Stimulated activated CD8-positive, alpha-beta memory T cell treated with anti-CD3 and anti-CD28 coated beads, Interleukin-7, amount 100 ng/mL, for 4 hours (primary cell): ENCODE measurements around the gene TENM3.
"Not testable (repeated sequence)": the region's sequence is repeated elsewhere in the genome, so short reads cannot be mapped to it uniquely, and the experiment has no call there.

Experiments used
- DNase-seq, 2 donors: peaks; one replicate each; pipeline ENCODE4 v3.0.0-alpha.2; 2020; ENCODE audit warnings: low read depth in 2 of 2

Gene TENM3

DNA sequence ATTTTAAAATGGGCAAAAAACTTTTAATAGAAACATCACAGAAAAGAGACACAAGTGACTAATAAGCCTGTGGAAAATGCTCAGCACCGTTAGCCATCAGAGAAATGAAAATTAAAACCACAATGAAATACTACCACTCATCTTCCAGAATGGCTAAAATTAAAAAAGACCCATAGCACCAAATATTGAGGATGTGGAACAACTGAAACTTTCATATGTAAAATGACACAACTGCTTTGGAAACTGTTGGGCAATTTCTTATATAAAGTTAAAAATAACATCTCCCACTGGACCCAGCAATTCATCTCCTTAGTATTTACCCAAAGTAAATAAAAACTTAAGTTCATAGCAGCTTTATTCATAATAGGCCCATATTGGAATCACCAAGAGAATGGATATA lies 94.2 kb downstream of the TENM3 start:
- no peak for DNase-seq

DNA sequence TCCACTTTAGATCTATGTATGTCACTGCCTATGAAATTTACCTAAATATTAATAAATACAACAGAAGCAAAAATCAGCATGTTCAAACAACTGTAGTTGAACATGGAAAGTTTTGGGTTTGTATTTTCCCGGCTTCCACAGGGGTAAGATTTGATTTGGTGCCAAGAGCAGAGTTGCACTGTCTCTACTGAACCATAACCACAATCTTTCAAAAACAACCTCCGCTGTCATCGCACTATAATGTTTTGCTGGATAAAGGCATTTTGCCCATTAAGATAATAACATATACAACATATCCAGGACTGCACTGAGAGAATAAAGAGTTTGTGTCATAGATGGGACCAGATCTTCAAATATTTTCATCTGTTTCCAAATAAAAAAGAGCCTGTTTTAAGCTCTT lies 94.9 kb downstream of the TENM3 start:
- no peak for DNase-seq

DNA sequence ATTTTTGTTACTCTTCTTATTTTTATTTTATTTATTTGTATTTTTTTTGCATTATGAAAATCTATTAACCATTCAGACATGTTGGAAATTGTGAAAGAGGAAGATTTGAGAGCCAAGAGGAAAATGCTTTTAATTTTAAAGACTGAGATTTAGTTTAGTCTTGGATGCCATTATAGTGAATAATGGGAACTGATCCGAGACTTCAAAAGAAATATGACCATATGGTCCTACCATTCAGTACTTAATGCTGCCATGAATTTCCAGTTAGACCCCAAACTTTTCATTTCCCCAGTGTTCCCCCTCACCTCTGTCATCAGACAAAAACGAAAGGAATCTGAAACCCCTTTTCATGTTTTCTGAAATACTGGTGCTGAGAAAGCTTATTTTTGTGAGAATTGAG lies 95.5 kb downstream of the TENM3 start:
- no peak for DNase-seq

DNA sequence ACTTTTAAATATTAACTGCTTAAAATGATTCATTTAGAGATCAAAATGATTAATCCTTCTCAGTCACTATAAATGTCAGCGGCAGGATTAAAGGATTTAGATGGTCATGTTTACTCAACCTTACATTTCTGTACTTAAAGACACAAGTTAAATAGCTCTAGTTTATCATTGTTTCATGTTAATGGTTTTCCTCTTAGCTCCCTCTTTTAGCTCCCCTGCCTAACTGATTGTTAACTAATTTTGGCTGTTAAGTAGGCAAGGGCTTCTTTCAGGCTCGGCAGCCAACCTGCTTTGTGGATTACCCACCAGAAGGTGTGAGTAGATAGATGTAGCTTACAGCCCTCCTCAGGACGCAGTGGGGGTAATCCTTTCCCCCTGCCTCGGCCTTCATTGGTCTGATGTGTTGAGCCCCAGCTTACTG lies 96.0 kb downstream of the TENM3 start:
- no peak for DNase-seq

DNA sequence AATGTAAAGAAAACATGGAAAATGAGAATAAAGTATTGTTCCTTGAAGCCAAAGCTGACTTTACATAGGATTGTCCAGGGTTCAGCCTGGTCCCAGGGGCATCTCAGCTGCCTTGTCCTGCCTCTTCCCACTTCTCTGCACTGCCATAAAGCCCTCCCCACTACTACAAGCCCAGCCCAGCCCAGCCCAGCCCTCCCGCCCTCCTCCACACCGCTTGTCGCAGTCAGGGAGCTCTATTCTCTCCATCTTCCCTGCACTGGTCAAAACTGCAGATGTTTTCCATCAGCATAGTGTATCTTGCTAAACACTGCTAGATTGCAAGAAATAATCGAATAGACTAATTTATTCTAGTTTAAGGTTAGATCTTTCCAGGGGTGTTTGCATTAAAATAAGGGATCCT lies 100.3 kb downstream of the TENM3 start:
- no peak for DNase-seq

DNA sequence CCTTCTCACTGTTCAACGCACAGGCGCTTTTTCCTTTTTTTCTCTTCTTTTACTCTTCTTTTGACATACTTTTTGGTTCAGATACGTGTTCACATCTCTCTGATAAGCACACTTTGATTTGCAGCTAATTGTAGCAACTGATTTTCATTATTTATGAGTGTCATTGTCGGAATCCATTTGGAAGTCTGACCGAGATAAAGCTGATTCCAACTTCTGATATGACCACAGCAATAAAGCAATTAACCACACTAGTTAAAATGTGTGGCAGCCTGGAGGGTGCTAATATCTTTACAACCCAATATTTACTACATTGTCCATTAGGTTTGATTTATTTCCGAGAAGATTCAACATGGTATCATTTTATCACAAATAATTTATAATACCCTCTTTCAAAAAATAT lies 101.8 kb downstream of the TENM3 start:
- DNase-seq = no peak

DNA sequence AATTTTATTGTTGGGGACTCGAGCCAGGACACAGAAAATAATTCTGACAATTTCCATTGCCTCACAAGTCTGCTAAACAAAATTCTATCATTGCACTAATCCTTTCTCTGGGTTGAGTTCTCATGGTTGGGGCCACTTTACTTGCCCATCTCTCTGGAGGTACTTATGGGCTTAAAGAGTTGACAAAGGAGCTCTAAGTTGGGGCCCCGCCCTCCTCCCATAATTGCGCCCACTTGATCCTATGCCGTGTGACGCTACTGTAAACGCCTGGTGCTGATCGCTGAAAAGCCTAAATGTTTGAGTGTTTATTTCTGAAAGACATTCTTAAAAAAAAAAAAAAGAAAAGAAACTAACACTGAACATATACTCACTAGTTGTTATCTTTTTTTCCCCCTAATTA lies 103.0 kb downstream of the TENM3 start:
- DNase-seq = no peak

DNA sequence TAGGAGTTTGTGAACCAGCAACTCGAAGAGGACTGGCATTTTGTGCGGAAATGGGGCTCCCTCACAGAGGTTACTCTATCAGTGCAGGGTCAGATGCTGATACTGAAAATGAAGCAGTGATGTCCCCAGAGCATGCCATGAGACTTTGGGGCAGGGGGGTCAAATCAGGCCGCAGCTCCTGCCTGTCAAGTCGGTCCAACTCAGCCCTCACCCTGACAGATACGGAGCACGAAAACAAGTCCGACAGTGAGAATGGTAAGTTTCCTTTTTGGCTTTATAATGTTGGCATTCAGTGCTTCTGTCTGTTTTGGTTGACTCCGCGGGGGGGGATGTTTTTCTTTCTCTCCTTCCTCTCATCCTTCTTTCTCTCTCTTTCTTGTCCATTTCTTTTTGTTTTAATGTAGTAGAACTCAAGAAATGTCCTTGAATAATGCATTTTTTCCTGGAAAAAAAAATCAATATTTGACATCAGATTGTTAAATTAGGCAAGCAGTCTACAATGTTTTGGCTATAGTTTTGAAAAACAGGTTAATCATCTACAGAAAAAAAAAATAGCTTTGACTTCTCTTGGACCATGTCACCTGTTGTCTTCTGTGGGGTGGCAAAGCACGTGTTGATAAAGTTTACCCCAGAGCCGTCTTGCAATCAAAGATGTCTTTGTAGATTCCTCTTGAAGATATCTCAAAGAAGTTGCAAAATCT lies 103.6 kb downstream of the TENM3 start:
- no peak for DNase-seq

DNA sequence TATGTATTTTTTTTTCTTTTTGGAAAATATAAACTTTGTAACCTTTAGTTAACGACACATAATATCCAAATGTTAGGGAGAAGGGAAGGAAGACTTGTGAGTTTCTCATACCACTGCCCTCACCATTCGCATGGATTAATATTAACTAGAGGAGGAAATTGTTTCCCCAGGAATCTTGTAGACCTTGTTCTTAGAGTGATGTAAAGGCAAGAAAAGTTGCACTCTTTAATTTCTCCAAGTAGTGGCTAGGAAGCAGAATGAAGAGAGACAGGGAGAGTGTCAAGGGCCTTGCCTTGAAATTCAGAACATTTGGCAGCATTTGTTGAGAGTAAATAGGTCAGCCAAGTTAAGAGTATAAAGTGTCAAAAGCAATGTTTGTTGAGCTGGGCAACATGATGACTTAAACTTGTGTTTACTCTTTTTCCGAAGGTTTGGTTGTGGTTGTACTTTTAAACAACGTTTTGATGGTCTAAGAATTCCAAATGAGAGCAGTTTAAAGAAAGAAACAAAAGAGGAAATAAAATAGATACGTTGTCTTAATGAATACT lies 105.7 kb downstream of the TENM3 start:
- DNase-seq = no peak

DNA sequence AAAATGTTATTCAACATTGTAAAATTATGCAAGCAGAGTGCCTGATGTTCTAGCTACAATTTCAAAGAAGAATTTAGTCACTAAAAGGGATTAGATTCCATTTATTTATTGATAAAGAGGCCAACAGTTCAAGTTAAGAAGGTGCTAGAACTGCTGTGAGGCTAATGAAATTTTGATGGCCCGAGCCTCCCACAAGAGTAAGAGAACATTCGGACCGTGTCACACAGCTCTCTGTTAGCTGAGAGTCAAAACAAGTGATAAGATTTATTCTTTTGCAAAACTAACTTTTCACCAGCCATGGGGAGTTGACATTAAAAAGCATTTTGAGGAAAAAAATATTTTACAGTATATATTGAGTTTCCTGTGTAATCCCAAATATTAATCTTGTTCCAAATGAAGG lies 106.8 kb downstream of the TENM3 start:
- no peak for DNase-seq

DNA sequence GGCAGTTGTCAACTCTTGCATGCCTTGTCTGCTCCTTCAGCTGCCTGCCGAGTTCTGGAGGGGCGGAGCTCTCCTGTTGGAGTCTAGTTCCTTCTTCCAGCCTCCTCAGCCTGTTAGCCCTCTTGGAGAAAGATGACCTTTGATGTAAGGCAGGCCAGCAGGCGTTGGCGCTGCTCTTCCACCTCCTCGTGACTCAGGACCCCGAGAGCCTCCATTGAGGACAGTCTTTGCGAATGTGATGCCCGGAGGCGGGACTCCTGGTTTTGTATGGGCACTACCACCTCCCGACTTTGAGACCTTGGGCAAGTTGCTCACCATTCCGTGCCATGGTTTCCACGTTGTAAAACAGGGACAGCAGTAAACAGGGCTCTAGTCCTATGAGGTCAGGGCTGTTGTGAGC lies 108.3 kb downstream of the TENM3 start:
- DNase-seq = no peak

DNA sequence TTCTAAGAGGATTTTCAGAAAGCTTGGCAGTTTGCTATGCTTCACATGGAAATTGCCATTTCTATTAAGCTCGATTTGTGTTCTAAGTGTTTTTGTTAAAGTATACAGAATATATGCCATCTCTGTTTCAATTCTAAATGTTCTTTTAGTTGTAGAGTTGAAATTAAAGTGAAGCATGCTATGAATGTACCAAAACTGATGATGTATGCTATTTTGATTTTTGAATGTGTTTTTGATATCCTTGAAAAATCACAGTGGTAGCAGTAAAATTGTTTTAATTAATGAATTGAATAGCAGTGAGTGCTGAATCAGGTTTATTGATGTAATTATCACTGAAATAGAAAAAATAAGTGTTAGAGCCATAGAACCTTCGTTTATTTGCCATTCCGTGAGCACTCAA lies 110.9 kb downstream of the TENM3 start:
- no peak for DNase-seq

DNA sequence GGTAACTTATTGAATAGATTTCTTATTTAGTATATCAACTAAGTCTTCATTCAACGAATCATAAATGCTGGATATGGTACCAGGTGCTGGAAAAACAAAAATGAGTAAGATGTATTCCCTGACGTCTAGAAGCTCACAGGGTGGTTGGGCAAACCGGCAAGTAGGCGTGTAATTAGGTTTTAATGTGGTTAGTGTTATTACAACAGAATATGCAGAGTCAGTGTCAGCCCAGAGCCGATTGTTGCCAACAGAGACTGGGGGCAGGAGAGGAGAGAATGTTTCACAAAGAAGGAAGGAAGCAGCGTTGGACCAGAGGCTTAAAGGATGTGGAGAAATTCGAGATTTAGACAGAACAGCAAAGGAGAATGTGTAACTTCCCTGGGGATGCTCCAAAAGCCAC lies 111.7 kb downstream of the TENM3 start:
- no peak for DNase-seq

DNA sequence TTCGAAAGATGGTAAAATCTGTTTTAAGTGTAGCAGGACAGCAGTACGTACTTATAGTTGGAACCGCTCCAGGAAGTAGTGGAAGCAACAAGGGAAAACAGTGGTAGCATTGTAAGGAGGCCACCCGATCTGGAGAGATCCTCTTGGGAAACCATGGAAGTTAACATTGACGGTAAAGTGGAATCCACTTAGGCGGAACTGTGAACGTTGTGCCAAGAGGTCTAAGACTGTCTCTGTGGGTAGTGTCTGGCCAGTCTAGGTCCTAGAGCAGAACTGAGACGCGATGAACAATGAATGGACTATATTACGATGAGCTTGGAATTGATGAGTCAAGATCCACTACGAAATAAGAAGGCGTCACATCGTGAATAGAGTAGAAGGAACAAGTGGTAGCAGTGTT lies 124.0 kb downstream of the TENM3 start:
- DNase-seq = no peak

DNA sequence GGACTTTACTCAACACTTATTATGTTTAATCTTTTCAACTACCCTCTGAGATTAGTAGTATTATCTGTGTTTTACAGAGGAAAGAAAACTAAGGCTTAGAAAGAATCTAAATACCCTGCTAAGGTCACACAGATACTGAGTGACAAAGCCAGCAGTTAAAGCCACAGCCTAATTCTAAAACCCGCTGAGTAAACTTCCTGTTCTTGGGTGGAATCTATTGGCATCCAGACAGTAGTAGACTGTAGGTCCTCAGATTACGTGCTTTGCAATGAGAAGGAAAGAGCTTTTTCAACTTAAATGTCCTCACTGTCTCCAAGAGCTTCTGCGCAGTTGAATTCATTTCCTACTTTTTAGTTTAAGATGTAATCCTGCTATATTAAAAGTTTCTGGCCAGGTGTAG lies 126.0 kb downstream of the TENM3 start:
- no peak for DNase-seq

DNA sequence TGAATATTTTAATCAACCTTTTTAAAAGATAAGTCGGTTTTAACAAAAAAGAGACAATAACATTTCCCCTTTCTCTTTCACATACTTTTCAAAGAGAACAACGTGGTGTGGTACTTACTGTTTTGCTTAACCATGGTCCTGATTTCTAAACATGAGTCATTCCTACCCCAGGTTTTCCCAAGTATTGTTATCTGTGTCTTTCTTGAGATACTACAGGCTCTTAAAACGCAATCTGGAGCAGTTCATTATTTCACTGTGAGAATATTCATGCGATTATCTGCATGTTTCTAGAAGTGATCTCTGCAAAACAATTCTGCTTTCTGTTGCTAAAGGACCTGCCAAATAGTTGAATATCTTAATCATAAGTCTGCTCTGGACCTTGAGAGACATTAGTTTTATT lies 127.3 kb downstream of the TENM3 start:
- DNase-seq = no peak

DNA sequence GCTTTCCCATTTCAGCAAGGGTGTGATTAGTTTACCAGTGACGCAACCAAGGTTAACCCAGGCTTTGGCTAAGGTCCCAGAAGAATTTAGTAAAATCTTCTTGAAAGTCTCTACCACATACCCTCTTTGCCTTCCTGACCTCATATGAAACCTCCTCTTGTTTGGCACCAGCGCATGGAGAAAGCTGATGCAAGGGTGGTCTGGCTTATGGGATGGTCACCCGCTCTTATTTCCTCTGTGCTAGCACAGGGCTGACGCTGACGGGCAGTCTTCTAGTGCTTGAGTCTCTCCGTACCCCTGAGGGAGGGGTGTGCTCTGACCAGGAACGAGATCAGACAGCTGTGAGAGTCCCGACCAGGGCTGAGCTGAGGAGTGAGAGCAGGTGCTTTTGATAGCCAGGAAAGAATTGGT lies 137.6 kb downstream of the TENM3 start:
- no peak for DNase-seq

DNA sequence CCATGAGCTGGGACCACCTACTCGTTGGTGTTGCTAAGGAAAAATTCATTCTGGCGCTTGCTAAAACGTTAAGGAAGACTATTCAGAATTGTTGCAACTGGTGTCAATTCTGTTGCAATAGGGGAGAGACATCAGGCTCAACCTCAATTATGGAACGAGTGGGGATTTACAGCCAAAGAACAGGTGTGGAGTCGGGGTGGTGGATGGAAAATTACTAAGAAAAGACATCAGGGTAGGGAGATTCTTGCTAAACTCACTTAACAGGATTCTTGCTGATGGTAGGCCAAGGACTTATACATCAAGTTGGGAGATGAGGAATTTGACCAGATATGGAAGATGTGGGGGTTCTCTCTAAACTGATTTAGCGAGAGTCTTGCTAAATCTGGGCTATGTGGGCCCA lies 139.7 kb downstream of the TENM3 start:
- no peak for DNase-seq

DNA sequence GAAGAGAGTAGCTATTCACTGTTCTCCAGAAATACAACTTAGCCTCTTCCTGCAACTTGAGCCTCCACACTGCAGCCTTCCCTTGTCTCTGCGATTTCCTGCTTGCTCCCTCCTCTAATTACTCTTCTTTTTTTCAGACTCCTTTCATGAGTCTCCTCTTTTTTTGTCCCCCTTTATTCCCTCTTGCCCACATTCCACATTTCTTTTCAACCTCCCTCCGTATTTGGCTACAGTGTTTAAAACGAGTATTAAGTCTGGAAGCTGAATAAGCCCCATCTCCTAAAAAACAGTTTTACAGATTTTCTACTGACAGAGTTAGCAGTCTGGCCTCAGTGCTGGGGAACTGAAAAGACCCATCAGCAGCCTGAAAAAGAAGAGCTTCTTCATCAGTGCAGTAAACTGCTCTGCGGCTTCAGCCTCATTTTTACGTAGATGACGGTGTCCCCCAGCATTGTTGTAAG lies 141.5 kb downstream of the TENM3 start:
- no peak for DNase-seq

DNA sequence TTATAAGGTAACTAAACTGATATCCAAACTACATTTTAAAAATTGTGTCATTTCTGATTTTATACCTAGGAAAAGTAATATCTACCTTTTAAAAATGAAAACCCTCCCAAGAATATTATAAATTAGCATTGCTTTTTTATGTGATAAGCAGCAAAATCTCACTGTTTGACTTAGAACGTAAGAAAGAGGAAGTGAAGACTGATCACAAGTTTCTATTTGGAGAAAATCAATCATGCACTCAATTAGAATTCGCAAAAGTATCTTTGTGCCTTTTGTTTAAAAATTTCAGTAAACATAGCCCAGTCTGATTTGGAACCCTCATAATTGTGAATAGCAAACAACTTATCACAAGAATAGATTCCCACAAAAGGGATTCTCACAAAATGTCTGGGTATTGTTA lies 142.7 kb downstream of the TENM3 start:
- no peak for DNase-seq

DNA sequence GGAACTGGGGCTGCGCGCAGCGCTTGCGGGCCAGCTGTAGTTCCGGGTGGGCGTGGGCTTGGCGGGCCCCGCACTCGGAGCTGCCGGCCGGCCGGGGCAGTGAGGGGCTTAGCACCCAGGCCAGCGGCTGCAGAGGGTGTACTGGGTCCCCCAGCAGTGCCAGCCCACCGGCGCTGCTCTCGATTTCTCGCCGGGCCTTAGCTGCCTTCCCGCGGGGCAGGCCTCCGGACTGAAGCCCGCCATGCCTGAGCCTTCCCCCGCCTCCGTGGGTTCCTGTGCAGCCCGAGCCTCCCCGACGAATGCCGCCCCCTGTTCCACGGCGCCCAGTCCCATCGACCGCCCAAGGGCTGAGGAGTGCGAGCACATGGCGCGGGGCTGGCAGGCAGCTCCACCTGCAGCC lies 143.4 kb downstream of the TENM3 start:
- DNase-seq = not testable (repeated sequence)

DNA sequence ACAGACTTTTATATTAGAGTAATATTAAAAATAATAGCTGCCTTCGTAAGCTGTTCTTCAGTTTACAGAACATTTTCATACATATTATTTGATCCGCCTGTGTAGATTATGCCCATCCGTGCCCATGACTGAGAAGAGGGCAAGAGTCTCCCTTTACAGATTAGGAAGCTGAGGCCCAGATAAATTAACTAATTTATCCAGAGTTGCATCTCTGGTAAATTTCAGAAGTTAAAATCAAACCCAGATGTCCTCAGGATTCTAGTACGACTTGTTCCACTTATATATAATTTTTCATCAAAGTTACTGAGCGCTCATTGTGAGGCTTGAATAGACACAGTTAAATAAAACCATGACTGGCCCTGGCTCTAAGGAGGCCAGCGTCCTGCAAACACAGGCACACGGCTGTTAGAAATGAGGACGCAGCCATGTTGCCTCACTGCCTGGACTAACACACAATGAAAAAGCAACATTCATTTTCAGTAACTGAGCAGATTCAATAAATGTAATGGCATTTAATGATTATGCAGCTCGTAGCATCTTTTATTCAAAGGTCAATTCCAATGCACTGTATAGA lies 148.0 kb downstream of the TENM3 start:
- DNase-seq = no peak

DNA sequence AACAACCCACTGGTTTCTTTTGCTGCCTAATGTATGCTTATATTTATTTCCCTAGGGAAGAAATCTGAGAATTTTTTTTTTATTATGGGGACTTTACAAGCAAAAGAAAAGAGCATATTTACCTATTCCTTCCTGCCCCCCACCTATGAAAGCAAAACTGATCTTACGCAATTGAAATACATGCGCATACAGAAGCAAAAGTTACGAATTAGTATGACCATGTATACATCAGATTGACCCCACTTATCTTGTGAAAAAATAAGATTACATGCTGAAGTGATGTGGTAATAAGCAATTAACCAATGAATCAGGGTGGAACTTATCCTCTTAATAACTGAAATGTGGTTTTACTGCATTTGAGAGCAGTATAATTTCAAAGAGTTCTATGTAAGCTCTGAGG lies 151.0 kb downstream of the TENM3 start:
- no peak for DNase-seq

DNA sequence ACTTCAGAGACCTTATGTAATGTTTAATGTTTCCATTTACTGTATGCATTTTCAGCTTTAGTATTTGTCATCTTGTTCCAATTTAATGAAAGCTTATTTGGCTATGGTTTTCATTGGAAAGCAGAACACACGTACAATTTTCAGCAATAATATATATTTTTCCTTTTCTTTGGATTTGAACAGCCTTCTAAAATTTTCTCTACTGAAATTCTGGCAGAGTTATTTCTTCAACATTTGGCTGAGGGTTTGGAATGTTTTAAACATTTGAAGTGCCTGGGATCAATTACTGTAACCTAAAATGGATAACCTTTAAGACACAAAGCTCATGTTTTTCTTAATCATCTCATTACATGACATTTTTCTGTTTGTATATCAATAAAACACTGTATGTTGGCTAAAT lies 156.9 kb downstream of the TENM3 start:
- DNase-seq = no peak
